Loucy (cell line): ENCODE results near the gene VPS37C.

Source experiments
- CTCF ChIP-seq: fragments of 200-600 bp; sonication (generic); conservative IDR thresholded peaks from 2 replicates; pipeline ENCODE4 v1.5.1; 2014; ENCODE audit warnings: mild to moderate bottlenecking, antibody characterized with exemption, low read length
- EZH2phosphoT487 ChIP-seq: fragments of 200-600 bp; IDR thresholded peaks from 2 replicates; pipeline ENCODE4 v1.6.1; 2018; ENCODE audit warnings: antibody characterized with exemption, mild to moderate bottlenecking, moderate library complexity, borderline replicate concordance

- TF ChIP-seq CTCF (no peak), EZH2phosphoT487 (no peak)
Observed at GRCh38 chr11:61126256-61126655, 35.0 kb downstream of the VPS37C start.
